GM12865 (cell line): ENCODE data around the gene ZFYVE16.

Experiments
- DNase-seq: peaks from one replicate; pipeline ENCODE4 v3.0.0; 2010; ENCODE audit warnings: low read depth
- H3K4me3 ChIP-seq: 2 replicates; pipeline ENCODE4 v1.5.1; 2011; ENCODE audit warnings: mild to moderate bottlenecking, low read depth, low read length, control low read depth
- CTCF ChIP-seq: IDR thresholded peaks from 2 replicates; pipeline ENCODE4 v1.5.1; 2011; ENCODE audit warnings: low read length, control low read depth, low read depth, inconsistent platforms; ENCODE audit not compliant: insufficient read depth; ENCODE audit errors: missing control alignments

The ZFYVE16 gene

GRCh38 chr5:80503641-80504040 is 95.8 kb downstream of the ZFYVE16 start:
- DNase-seq: no peak
- no peak overlapping the region for H3K4me3 ChIP-seq
- TF ChIP-seq CTCF: no peak

GRCh38 chr5:80504833-80505232 is 97.0 kb downstream of the ZFYVE16 start:
- no peak for TF ChIP-seq CTCF
- no peak overlapping the region for H3K4me3 ChIP-seq
- DNase-seq: no peak

GRCh38 chr5:80507663-80508062 is 99.8 kb downstream of the ZFYVE16 start:
- no peak for TF ChIP-seq CTCF
- no peak overlapping the region for H3K4me3 ChIP-seq
- no peak for DNase-seq

GRCh38 chr5:80508844-80509243 is 101.0 kb downstream of the ZFYVE16 start:
- no peak for TF ChIP-seq CTCF
- no peak for DNase-seq
- H3K4me3 ChIP-seq: no peak overlapping the region

- DNase-seq: no peak
- no peak for TF ChIP-seq CTCF
- no peak overlapping the region for H3K4me3 ChIP-seq
Measured at GRCh38 chr5:80509362-80509761, 101.5 kb downstream of the ZFYVE16 start.

DNA sequence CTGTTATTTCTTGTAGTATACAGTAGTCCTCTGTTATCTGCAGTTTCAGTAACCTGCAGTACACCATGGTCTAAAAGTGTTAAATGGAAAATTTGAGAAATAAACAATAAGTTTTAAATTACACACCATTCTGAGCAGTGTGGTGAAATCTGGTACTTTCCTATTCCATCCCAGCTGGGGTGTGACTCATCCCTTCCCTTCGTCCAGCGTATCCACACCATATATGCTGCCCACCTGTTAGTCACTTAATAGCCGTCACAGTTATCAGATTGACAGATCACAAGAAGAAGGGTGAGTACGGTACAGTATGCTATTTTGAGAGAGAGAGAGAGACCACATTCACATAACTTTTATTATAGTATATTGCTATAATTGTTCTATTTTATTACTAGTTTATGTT is 109.0 kb downstream of the ZFYVE16 start:
- no peak for TF ChIP-seq CTCF
- DNase-seq: peak; percentile 31
- H3K4me3 ChIP-seq: no peak overlapping the region
